Measurements from ENCODE around the gene RMI1.

The RMI1 gene

DNA sequence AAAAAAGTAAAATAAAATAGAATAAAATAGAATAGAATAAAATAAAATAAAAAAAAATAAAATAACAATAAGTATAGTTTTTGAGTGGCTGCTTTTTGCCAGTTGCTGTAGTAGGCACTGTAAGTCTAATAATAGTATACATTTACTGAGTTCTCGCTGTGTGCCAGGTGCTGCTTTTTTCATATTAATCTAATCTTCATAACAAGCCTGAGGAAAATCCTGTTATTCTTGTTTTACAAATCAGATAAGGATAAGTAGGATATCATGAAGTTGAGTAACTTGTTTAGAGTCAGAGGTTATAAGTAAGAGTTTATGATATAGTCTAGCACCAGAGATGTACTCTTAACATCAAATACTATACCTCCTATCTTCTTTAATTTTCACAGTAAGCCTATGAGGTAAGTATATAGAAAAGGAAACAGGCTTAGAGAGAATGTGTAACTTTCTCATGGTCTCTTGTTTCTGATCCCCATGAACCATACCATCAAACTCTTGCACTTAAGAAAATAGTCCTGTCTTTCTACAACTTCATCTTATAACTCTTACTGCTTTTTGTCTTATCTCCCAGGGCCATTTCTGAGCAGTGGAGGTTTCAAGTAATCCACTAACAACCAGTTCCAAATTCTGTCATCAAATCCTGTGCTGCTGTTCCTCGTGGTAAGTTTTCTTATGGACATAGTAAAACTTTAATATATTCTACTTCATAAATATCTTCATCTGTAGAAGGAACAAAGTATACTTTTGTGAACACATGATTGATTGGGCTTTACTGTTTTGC is 18.7 kb downstream of the RMI1 start:
- TF ChIP-seq, protein P1, sequence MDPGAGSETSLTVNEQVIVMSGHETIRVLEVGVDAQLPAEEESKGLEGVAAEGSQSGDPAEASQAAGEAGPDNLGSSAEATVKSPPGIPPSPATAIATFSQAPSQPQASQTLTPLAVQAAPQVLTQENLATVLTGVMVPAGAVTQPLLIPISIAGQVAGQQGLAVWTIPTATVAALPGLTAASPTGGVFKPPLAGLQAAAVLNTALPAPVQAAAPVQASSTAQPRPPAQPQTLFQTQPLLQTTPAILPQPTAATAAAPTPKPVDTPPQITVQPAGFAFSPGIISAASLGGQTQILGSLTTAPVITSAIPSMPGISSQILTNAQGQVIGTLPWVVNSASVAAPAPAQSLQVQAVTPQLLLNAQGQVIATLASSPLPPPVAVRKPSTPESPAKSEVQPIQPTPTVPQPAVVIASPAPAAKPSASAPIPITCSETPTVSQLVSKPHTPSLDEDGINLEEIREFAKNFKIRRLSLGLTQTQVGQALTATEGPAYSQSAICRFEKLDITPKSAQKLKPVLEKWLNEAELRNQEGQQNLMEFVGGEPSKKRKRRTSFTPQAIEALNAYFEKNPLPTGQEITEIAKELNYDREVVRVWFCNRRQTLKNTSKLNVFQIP (CRISPR knock-in tag; IDR thresholded peaks at IDR 0.05; ENCODE audit: borderline replicate concordance, low read depth) = no peak
- TF ChIP-seq ZNF565 (CRISPR knock-in tag; conservative IDR thresholded peaks at IDR 0.05; ENCODE audit: low read depth) = no peak
- no peak for TF ChIP-seq SNAI2 (CRISPR knock-in tag; IDR thresholded peaks at IDR 0.05)
- no peak for TF ChIP-seq ZFP3 (CRISPR knock-in tag; IDR thresholded peaks at IDR 0.05)
- TF ChIP-seq ZNF70 (CRISPR knock-in tag; IDR thresholded peaks at IDR 0.05) = no peak
- TF ChIP-seq, protein P2, sequence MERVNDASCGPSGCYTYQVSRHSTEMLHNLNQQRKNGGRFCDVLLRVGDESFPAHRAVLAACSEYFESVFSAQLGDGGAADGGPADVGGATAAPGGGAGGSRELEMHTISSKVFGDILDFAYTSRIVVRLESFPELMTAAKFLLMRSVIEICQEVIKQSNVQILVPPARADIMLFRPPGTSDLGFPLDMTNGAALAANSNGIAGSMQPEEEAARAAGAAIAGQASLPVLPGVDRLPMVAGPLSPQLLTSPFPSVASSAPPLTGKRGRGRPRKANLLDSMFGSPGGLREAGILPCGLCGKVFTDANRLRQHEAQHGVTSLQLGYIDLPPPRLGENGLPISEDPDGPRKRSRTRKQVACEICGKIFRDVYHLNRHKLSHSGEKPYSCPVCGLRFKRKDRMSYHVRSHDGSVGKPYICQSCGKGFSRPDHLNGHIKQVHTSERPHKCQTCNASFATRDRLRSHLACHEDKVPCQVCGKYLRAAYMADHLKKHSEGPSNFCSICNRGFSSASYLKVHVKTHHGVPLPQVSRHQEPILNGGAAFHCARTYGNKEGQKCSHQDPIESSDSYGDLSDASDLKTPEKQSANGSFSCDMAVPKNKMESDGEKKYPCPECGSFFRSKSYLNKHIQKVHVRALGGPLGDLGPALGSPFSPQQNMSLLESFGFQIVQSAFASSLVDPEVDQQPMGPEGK (CRISPR knock-in tag; IDR thresholded peaks at IDR 0.05; ENCODE audit: borderline replicate concordance) = no peak
- TF ChIP-seq, protein P3, sequence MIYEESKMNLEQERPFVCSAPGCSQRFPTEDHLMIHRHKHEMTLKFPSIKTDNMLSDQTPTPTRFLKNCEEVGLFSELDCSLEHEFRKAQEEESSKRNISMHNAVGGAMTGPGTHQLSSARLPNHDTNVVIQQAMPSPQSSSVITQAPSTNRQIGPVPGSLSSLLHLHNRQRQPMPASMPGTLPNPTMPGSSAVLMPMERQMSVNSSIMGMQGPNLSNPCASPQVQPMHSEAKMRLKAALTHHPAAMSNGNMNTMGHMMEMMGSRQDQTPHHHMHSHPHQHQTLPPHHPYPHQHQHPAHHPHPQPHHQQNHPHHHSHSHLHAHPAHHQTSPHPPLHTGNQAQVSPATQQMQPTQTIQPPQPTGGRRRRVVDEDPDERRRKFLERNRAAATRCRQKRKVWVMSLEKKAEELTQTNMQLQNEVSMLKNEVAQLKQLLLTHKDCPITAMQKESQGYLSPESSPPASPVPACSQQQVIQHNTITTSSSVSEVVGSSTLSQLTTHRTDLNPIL (CRISPR knock-in tag; IDR thresholded peaks at IDR 0.05; ENCODE audit: low read depth) = no peak
- no peak for TF ChIP-seq BACH2 (CRISPR knock-in tag; IDR thresholded peaks at IDR 0.05; ENCODE audit: borderline replicate concordance)
- no peak for TF ChIP-seq CSDC2 (CRISPR knock-in tag; IDR thresholded peaks at IDR 0.05)
- no peak for TF ChIP-seq TOX (CRISPR knock-in tag; IDR thresholded peaks at IDR 0.05; ENCODE audit: borderline replicate concordance)
- TF ChIP-seq, protein P4, sequence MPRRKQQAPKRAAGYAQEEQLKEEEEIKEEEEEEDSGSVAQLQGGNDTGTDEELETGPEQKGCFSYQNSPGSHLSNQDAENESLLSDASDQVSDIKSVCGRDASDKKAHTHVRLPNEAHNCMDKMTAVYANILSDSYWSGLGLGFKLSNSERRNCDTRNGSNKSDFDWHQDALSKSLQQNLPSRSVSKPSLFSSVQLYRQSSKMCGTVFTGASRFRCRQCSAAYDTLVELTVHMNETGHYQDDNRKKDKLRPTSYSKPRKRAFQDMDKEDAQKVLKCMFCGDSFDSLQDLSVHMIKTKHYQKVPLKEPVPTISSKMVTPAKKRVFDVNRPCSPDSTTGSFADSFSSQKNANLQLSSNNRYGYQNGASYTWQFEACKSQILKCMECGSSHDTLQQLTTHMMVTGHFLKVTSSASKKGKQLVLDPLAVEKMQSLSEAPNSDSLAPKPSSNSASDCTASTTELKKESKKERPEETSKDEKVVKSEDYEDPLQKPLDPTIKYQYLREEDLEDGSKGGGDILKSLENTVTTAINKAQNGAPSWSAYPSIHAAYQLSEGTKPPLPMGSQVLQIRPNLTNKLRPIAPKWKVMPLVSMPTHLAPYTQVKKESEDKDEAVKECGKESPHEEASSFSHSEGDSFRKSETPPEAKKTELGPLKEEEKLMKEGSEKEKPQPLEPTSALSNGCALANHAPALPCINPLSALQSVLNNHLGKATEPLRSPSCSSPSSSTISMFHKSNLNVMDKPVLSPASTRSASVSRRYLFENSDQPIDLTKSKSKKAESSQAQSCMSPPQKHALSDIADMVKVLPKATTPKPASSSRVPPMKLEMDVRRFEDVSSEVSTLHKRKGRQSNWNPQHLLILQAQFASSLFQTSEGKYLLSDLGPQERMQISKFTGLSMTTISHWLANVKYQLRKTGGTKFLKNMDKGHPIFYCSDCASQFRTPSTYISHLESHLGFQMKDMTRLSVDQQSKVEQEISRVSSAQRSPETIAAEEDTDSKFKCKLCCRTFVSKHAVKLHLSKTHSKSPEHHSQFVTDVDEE (CRISPR knock-in tag; IDR thresholded peaks at IDR 0.05) = no peak
- TF ChIP-seq, protein P5, sequence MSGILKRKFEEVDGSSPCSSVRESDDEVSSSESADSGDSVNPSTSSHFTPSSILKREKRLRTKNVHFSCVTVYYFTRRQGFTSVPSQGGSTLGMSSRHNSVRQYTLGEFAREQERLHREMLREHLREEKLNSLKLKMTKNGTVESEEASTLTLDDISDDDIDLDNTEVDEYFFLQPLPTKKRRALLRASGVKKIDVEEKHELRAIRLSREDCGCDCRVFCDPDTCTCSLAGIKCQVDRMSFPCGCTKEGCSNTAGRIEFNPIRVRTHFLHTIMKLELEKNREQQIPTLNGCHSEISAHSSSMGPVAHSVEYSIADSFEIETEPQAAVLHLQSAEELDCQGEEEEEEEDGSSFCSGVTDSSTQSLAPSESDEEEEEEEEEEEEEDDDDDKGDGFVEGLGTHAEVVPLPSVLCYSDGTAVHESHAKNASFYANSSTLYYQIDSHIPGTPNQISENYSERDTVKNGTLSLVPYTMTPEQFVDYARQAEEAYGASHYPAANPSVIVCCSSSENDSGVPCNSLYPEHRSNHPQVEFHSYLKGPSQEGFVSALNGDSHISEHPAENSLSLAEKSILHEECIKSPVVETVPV (CRISPR knock-in tag; IDR thresholded peaks at IDR 0.05) = no peak
- no peak for TF ChIP-seq ARNTL (CRISPR knock-in tag; IDR thresholded peaks at IDR 0.05; ENCODE audit: borderline replicate concordance, low read depth)
- no peak for TF ChIP-seq ZNF8 (CRISPR knock-in tag; IDR thresholded peaks at IDR 0.05)
- TF ChIP-seq ESRRG (CRISPR knock-in tag; IDR thresholded peaks at IDR 0.05) = no peak
- TF ChIP-seq ISL1 (CRISPR knock-in tag; IDR thresholded peaks at IDR 0.05) = no peak
- TF ChIP-seq ZFP30 (CRISPR knock-in tag; IDR thresholded peaks at IDR 0.05) = no peak
- TF ChIP-seq ZC3H10 (CRISPR knock-in tag; IDR thresholded peaks at IDR 0.05) = no peak
- no peak for TF ChIP-seq RARB (CRISPR knock-in tag; IDR thresholded peaks at IDR 0.05)
- no peak for ATAC-seq

DNA sequence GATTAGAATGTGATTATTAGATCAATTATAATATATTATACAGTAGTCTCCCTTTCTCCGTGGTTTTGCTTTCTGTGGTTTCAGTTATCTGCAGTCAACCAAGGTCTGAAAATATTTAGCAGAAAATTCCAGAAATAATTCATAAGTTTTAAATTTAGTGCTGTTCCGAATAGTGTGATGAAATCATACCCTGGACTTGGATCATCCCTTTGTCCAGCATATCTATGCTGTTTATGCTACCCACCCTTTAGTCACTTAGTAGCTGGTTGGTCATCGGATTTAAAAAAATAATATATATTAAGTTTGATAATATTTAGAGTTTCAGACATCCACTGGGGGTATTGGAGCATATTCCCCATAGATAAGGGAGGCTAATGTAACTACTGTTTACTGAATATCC is 19.6 kb downstream of the RMI1 start:
- ATAC-seq = no peak
- no peak for TF ChIP-seq PPARA (CRISPR knock-in tag; IDR thresholded peaks at IDR 0.05; ENCODE audit: borderline replicate concordance)
- TF ChIP-seq CSDC2 (CRISPR knock-in tag; IDR thresholded peaks at IDR 0.05) = no peak
- TF ChIP-seq OSR1 (CRISPR knock-in tag; IDR thresholded peaks at IDR 0.05) = no peak
- no peak for TF ChIP-seq RARB (CRISPR knock-in tag; IDR thresholded peaks at IDR 0.05)
- TF ChIP-seq, protein P3 (CRISPR knock-in tag; IDR thresholded peaks at IDR 0.05; ENCODE audit: low read depth) = no peak
- no peak for TF ChIP-seq ESRRG (CRISPR knock-in tag; IDR thresholded peaks at IDR 0.05)
- TF ChIP-seq ZFP30 (CRISPR knock-in tag; IDR thresholded peaks at IDR 0.05) = no peak
- TF ChIP-seq TOX (CRISPR knock-in tag; IDR thresholded peaks at IDR 0.05; ENCODE audit: borderline replicate concordance) = no peak
- no peak for TF ChIP-seq BACH2 (CRISPR knock-in tag; IDR thresholded peaks at IDR 0.05; ENCODE audit: borderline replicate concordance)
- TF ChIP-seq, protein P4 (CRISPR knock-in tag; IDR thresholded peaks at IDR 0.05) = no peak
